Measurements from ENCODE around the gene MVB12B. TPM values are rescaled to one million over a fixed set of nuclear protein-coding genes. Genes with fewer than 3 reads are reported as not detected.

The MVB12B gene
- total RNA-seq, 4 donors from 2014 or later: 7.9 to 28.9 (median 14.4) TPM

DNA sequence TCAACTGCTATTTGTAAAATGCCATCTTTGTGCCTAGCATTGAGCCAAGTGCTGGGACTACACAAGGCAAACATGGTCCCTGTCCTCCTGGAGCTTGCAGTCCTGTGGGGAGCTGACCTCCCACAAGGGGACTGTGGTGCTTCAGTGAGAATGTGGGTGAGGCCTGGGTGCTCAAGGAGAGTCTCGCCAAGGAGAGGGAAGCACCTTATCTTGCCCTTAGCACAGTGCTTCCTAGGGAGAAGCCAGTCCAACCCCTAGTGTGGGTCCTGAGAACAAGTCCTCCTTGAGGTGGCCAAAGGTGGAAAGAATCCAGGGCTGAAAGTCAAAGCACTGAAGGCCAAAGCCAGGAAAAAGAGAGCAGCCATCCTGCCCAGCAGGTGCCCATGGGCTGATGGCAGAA, 31.1 kb upstream of the MVB12B start:
- no peak overlapping the region for H3K27ac ChIP-seq
- H3K9me3 ChIP-seq: no peaks in the 10 kb centered on the region
- no peak for DNase-seq
- H3K27me3 ChIP-seq: no peaks in the 10 kb centered on the region
- H3K4me1 ChIP-seq: no peaks in the 10 kb centered on the region
- no peak overlapping the region for H3K4me3 ChIP-seq
- TF ChIP-seq, protein P1, sequence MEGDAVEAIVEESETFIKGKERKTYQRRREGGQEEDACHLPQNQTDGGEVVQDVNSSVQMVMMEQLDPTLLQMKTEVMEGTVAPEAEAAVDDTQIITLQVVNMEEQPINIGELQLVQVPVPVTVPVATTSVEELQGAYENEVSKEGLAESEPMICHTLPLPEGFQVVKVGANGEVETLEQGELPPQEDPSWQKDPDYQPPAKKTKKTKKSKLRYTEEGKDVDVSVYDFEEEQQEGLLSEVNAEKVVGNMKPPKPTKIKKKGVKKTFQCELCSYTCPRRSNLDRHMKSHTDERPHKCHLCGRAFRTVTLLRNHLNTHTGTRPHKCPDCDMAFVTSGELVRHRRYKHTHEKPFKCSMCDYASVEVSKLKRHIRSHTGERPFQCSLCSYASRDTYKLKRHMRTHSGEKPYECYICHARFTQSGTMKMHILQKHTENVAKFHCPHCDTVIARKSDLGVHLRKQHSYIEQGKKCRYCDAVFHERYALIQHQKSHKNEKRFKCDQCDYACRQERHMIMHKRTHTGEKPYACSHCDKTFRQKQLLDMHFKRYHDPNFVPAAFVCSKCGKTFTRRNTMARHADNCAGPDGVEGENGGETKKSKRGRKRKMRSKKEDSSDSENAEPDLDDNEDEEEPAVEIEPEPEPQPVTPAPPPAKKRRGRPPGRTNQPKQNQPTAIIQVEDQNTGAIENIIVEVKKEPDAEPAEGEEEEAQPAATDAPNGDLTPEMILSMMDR (IDR thresholded peaks at IDR 0.05): no peak
- no peak for TF ChIP-seq POLR2A (IDR thresholded peaks at IDR 0.05)
- no peaks in the 10 kb centered on the region for H3K36me3 ChIP-seq

- H3K9me3 ChIP-seq: no peaks in the 10 kb centered on the region
Measured at GRCh38 chr9:126295936-126296600, 30.6 kb upstream of the MVB12B start.

GRCh38 chr9:126296687-126297086, 29.9 kb upstream of the MVB12B start:
- Histone ChIP-seq H3K27me3 (no peaks in the 10 kb centered on the region), H3K4me3 (no peak overlapping the region), H3K36me3 (no peaks in the 10 kb centered on the region), H3K27ac (no peak overlapping the region), H3K4me1 (no peaks in the 10 kb centered on the region), H3K9me3 (no peaks in the 10 kb centered on the region)
- DNase-seq: no peak
- no peak for TF ChIP-seq POLR2A (IDR thresholded peaks at IDR 0.05)
- TF ChIP-seq, protein P1 (IDR thresholded peaks at IDR 0.05): no peak

More at GRCh38 chr9:126295936-126296600, 30.6 kb upstream of the MVB12B start:
- no peaks in the 10 kb centered on the region for H3K36me3 ChIP-seq
- H3K4me3 ChIP-seq: no peak overlapping the region
- H3K27me3 ChIP-seq: no peaks in the 10 kb centered on the region
- no peaks in the 10 kb centered on the region for H3K4me1 ChIP-seq
- H3K27ac ChIP-seq: no peak overlapping the region
- TF ChIP-seq, protein P1 (IDR thresholded peaks at IDR 0.05): no peak
- TF ChIP-seq POLR2A (IDR thresholded peaks at IDR 0.05): no peak
- DNase-seq: no peak

- TF ChIP-seq, protein P1 (IDR thresholded peaks at IDR 0.05): no peak
- no peak for TF ChIP-seq POLR2A (IDR thresholded peaks at IDR 0.05)
- Histone ChIP-seq H3K27ac (no peak overlapping the region), H3K36me3 (no peaks in the 10 kb centered on the region), H3K4me1 (no peaks in the 10 kb centered on the region), H3K9me3 (no peaks in the 10 kb centered on the region), H3K27me3 (no peaks in the 10 kb centered on the region), H3K4me3 (no peak overlapping the region)
- DNase-seq: no peak
Measured at GRCh38 chr9:126297661-126298060, 29.0 kb upstream of the MVB12B start.

DNA sequence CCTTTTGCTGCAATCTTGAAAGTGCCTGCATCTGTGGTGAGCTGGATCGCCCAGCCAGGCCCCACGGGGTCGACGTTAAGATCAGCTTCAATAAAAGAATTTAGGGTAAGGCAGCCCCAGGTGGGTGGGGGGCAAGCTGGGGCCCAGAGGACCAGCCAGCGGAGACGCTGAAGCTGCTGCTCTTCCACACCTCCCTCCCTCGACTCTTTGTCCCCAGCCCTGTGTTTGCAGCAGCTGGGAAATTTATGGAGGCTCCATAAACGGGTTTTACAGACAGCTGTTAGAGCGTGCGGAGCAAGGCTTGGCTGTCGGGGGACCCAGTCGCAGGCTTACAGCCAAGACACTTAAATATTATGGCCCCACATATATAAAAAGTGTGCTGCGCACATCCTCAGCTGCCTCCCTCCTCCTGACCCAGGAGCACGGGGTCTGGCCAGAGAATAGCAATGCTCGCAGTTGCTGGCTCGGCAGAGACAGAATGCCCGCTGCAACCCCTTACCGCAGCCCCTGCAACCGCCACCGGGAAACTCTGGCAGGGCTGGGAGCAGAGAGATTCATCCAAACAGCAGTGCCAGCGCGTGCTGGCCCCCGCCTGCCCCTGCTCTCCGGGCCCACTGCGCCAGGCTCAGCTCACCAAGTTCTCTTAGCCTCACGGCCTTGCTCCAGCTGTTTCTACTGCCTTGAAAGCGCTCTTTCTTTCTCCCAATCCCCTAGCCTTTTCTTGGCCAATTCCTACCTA, 28.4 kb upstream of the MVB12B start:
- H3K36me3 ChIP-seq: no peaks in the 10 kb centered on the region
- H3K27me3 ChIP-seq: no peaks in the 10 kb centered on the region
- H3K4me1 ChIP-seq: no peaks in the 10 kb centered on the region
- no peak overlapping the region for H3K27ac ChIP-seq
- no peaks in the 10 kb centered on the region for H3K9me3 ChIP-seq
- TF ChIP-seq, protein P1 (IDR thresholded peaks at IDR 0.05): no peak
- TF ChIP-seq POLR2A (IDR thresholded peaks at IDR 0.05): no peak
- no peak for DNase-seq
- no peak overlapping the region for H3K4me3 ChIP-seq

Data from Peyer's patch (tissue), 4 donors.